Smooth muscle cell (in vitro differentiated cells): ENCODE measurements around the gene SRGAP2C. TPM values are rescaled to one million over a fixed set of nuclear protein-coding genes. Genes with fewer than 3 reads are reported as not detected.
A peak's percentile ranks its signal among the peaks of the same experiment; 100 is the strongest.
"Not testable (repeated sequence)": the region's sequence is repeated elsewhere in the genome, so short reads cannot be mapped to it uniquely, and the experiment has no call there.

Source experiments
- DNase-seq: peaks from one replicate; lab custom pipeline; 2025; ENCODE audit not compliant: unreplicated experiment; lab: John Stamatoyannopoulos, UW
- H2AFZ ChIP-seq: fragments of 200-600 bp; sonication (generic); 2 replicates; pipeline ENCODE4 v1.6.0; 2016; ENCODE audit warnings: antibody characterized with exemption, low read depth, mild to moderate bottlenecking
- H3F3A ChIP-seq: fragments of 200-600 bp; sonication (generic); 2 replicates; pipeline ENCODE4 v1.6.0; 2017; ENCODE audit warnings: antibody characterized with exemption, low read depth
- H3K27ac ChIP-seq: fragments of 200-600 bp; sonication (generic); 2 replicates; pipeline ENCODE4 v1.5.1; 2016; ENCODE audit warnings: low read depth, mild to moderate bottlenecking
- H3K27me3 ChIP-seq: fragments of 200-600 bp; sonication (generic); 2 replicates; pipeline ENCODE4 v1.6.1; 2016; ENCODE audit warnings: low read depth, mild to moderate bottlenecking
- H3K36me3 ChIP-seq: fragments of 200-600 bp; sonication (generic); 2 replicates; pipeline ENCODE4 v1.5.1; 2016; ENCODE audit warnings: low read depth
- H3K4me1 ChIP-seq: fragments of 200-600 bp; sonication (generic); 2 replicates; pipeline ENCODE4 v1.5.1; 2016; ENCODE audit warnings: low read depth
- H3K4me2 ChIP-seq: fragments of 200-600 bp; sonication (generic); 2 replicates; pipeline ENCODE4 v1.6.0; 2016; ENCODE audit warnings: mild to moderate bottlenecking
- H3K4me3 ChIP-seq: fragments of 200-600 bp; sonication (generic); 2 replicates; pipeline ENCODE4 v1.5.1; 2016; ENCODE audit warnings: mild to moderate bottlenecking
- H3K79me2 ChIP-seq: fragments of 200-600 bp; sonication (generic); 2 replicates; pipeline ENCODE4 v1.6.0; 2016; ENCODE audit warnings: low read depth, mild to moderate bottlenecking
- H3K9ac ChIP-seq: fragments of 200-600 bp; sonication (generic); 2 replicates; pipeline ENCODE4 v1.6.0; 2016; ENCODE audit warnings: low read depth
- H3K9me3 ChIP-seq: fragments of 200-600 bp; sonication (generic); replicated peaks from 2 replicates; pipeline ENCODE4 v1.5.1; 2016; ENCODE audit warnings: low read depth
- H4K20me1 ChIP-seq: fragments of 200-600 bp; sonication (generic); 2 replicates; pipeline ENCODE4 v1.6.0; 2016; ENCODE audit warnings: low read depth
- WGBS: methylation state at CpG from one replicate; pipeline ENCODE4 v1.1.7; 2016; ENCODE audit warnings: low lambda C conversion rate; 5-methylcytosine and 5-hydroxymethylcytosine counted together
- polyA plus RNA-seq: library from polyadenylated mRNA; unstranded; fragments of >200 nt; fragmentation: Nextera tagmentation; extraction: Ambion mirVana; gene quantifications from 2 replicates; pipeline ENCODE4 v1.2.1, GENCODE V29; 2016
- total RNA-seq: library from RNA; depleted of rRNA; stranded (reverse); fragments of >200 nt; gene quantifications from 2 replicates; pipeline ENCODE4 v1.2.3, GENCODE V29; 2014

The SRGAP2C gene
- total and polyA plus RNA-seq, 2 experiments from 2014 or later: 11.3 to 14.7 TPM

GRCh38 chr1:121246399-121246798 lies 61.6 kb downstream of the SRGAP2C start:
- not testable (repeated sequence) for DNase-seq, H3K4me1 ChIP-seq, H4K20me1 ChIP-seq, H3K4me3 ChIP-seq, H3K9ac ChIP-seq, H3K27me3 ChIP-seq, H3K36me3 ChIP-seq, H3K9me3 ChIP-seq, H3K27ac ChIP-seq, H3K4me2 ChIP-seq, H3K79me2 ChIP-seq, H2AFZ ChIP-seq, H3F3A ChIP-seq
- no CpG with 5 or more reads among the region's 2 CpGs for WGBS

GRCh38 chr1:121252656-121253055 lies 67.9 kb downstream of the SRGAP2C start:
- not testable (repeated sequence) for DNase-seq, H2AFZ ChIP-seq, H3K9me3 ChIP-seq, H3K9ac ChIP-seq, H3K4me1 ChIP-seq, H3K4me3 ChIP-seq, H3K27me3 ChIP-seq, H3F3A ChIP-seq, H3K36me3 ChIP-seq, H3K79me2 ChIP-seq, H3K4me2 ChIP-seq, H4K20me1 ChIP-seq, H3K27ac ChIP-seq
- WGBS: no CpG with 5 or more reads among the region's 4 CpGs

- H3K9me3 ChIP-seq, H3F3A ChIP-seq, H3K79me2 ChIP-seq, H3K36me3 ChIP-seq, DNase-seq, H4K20me1 ChIP-seq, H3K4me3 ChIP-seq, H3K4me1 ChIP-seq, H3K4me2 ChIP-seq, H2AFZ ChIP-seq, H3K27me3 ChIP-seq, H3K9ac ChIP-seq, H3K27ac ChIP-seq: not testable (repeated sequence)
Measured at GRCh38 chr1:121254618-121255017, 69.8 kb downstream of the SRGAP2C start.

GRCh38 chr1:121257632-121258031 lies 72.9 kb downstream of the SRGAP2C start:
- H3K4me1 ChIP-seq, H3K9me3 ChIP-seq, DNase-seq, H3K4me3 ChIP-seq, H3K27me3 ChIP-seq, H3K27ac ChIP-seq, H3K4me2 ChIP-seq, H3K36me3 ChIP-seq, H4K20me1 ChIP-seq, H3F3A ChIP-seq, H3K79me2 ChIP-seq, H2AFZ ChIP-seq, H3K9ac ChIP-seq: not testable (repeated sequence)
- WGBS: no CpG with 5 or more reads among the region's 2 CpGs

- not testable (repeated sequence) for H3K27ac ChIP-seq, H3K9ac ChIP-seq
- WGBS: 74% methylated on average over 2 of the region's 2 CpGs
Measured at GRCh38 chr1:121258134-121258533, 73.4 kb downstream of the SRGAP2C start.

GRCh38 chr1:121260205-121260604 lies 75.4 kb downstream of the SRGAP2C start:
- not testable (repeated sequence) for DNase-seq, H3K9me3 ChIP-seq

More at GRCh38 chr1:121258134-121258533, 73.4 kb downstream of the SRGAP2C start:
- H3F3A ChIP-seq, H3K4me2 ChIP-seq, DNase-seq, H4K20me1 ChIP-seq, H3K79me2 ChIP-seq, H3K36me3 ChIP-seq, H3K4me3 ChIP-seq, H3K4me1 ChIP-seq, H3K9me3 ChIP-seq, H2AFZ ChIP-seq, H3K27me3 ChIP-seq: not testable (repeated sequence)

GRCh38 chr1:121262163-121262562 lies 77.4 kb downstream of the SRGAP2C start:
- H4K20me1 ChIP-seq: peaks cover 16% of the 10 kb centered on the region
- DNase-seq, H3K9me3 ChIP-seq, H3K27me3 ChIP-seq, H3K4me2 ChIP-seq, H3K9ac ChIP-seq, H3K36me3 ChIP-seq, H3K27ac ChIP-seq, H2AFZ ChIP-seq, H3F3A ChIP-seq, H3K4me3 ChIP-seq, H3K79me2 ChIP-seq, H3K4me1 ChIP-seq: not testable (repeated sequence)
- no CpG with 5 or more reads among the region's 2 CpGs for whole genome bisulfite sequencing

More at GRCh38 chr1:121260205-121260604, 75.4 kb downstream of the SRGAP2C start:
- H3K4me3 ChIP-seq, H3K27me3 ChIP-seq, H2AFZ ChIP-seq, H3F3A ChIP-seq, H3K4me1 ChIP-seq, H3K79me2 ChIP-seq, H3K9ac ChIP-seq, H3K4me2 ChIP-seq, H3K27ac ChIP-seq, H3K36me3 ChIP-seq: not testable (repeated sequence)
- peaks cover 11% of the 10 kb centered on the region for H4K20me1 ChIP-seq
- WGBS: 63% methylated on average over 2 of the region's 2 CpGs

GRCh38 chr1:121263789-121264244 lies 79.0 kb downstream of the SRGAP2C start:
- H3K4me2 ChIP-seq, H3K27me3 ChIP-seq, H3K9me3 ChIP-seq, H2AFZ ChIP-seq, H3K4me1 ChIP-seq, DNase-seq, H3F3A ChIP-seq, H3K79me2 ChIP-seq, H3K36me3 ChIP-seq, H3K9ac ChIP-seq, H3K4me3 ChIP-seq: not testable (repeated sequence)
- H4K20me1 ChIP-seq: peaks cover 16% of the 10 kb centered on the region
- peak overlapping the region; percentile 42 for H3K27ac ChIP-seq
- WGBS: no CpG with 5 or more reads among the region's 1 CpG

- not testable (repeated sequence) for H3K4me2 ChIP-seq, H3K36me3 ChIP-seq, H3K79me2 ChIP-seq, H3F3A ChIP-seq, H3K4me3 ChIP-seq, H2AFZ ChIP-seq, DNase-seq, H3K27ac ChIP-seq, H3K4me1 ChIP-seq, H3K9me3 ChIP-seq, H3K27me3 ChIP-seq, H3K9ac ChIP-seq
- 97% methylated on average over 3 of the region's 4 CpGs for WGBS
- peaks cover 13% of the 10 kb centered on the region for H4K20me1 ChIP-seq
Measured at GRCh38 chr1:121267072-121267471, 82.3 kb downstream of the SRGAP2C start.
